ENCODE data around the gene ZNF354B. TPM values are rescaled to one million over a fixed set of nuclear protein-coding genes. Genes with fewer than 3 reads are reported as not detected.
"Not testable (repeated sequence)": the region's sequence is repeated elsewhere in the genome, so short reads cannot be mapped to it uniquely, and the experiment has no call there.

ZNF354B gene
- total RNA-seq, 1 experiment from 2014 or later, result 10.7 TPM

DNA sequence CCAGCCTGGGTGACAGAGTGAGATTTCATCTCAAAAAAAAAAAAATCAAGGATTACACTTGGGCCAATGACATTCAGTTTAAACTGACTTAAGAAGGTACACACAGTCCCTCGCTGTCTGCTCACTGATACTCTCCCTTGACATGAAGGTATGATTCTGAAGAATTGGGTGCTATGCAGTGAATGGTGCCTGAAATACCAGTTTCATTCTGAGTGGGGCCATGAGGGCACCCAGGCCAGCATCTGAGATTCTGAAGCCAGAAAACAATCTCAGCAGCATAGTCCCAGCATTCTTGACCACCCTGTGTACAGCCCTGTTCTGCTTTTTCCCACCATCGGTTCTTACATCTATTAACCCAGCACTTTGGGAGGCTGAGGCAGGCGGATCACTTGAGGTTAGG, 7.8 kb upstream of the ZNF354B start:
- no peaks in the 10 kb centered on the region for H3K36me3 ChIP-seq
- no peaks in the 10 kb centered on the region for H3K4me1 ChIP-seq (replicated peaks)
- H3K9me3 ChIP-seq (replicated peaks), result peaks cover 22% of the 10 kb centered on the region

DNA sequence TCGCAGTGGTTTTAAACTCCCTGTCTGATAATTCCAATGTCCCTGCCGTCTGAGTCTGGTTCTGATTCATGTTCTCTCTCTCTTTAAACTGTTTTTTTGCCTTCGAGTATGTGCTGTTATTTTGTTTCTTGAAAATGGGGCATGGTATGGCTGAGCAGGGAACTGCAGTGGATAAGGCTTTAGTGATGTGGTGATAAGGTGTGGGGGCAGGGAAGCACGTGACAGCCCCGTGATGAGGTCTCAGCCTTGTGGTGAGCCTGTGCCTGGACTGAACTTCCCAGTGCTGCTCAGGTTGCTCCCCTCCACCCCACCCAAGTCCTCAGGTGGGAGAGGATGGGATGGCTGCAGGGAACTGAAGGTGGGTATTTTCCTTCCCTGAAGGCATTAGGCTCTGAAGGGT, 5.5 kb upstream of the ZNF354B start:
- Histone ChIP-seq H3K36me3 (no peaks in the 10 kb centered on the region), H3K27me3 (replicated peaks) (no peaks in the 10 kb centered on the region), H3K27ac (no peak overlapping the region), H3K4me1 (replicated peaks) (no peaks in the 10 kb centered on the region), H3K4me3 (no peak overlapping the region), H3K9me3 (replicated peaks) (peaks cover 14% of the 10 kb centered on the region)
- peak in 1 of 2 experiments; percentile 39 for DNase-seq (ENCODE audit: low read depth in 1 of 2, low spot score in 2 of 2)

More for the DNA sequence above, 7.8 kb upstream of the ZNF354B start:
- no peak overlapping the region for H3K27ac ChIP-seq
- DNase-seq (ENCODE audit: low read depth in 1 of 2, low spot score in 2 of 2), result peak in 1 of 2 experiments; percentile 6
- no peaks in the 10 kb centered on the region for H3K27me3 ChIP-seq (replicated peaks)
- H3K4me3 ChIP-seq, result no peak overlapping the region

DNA sequence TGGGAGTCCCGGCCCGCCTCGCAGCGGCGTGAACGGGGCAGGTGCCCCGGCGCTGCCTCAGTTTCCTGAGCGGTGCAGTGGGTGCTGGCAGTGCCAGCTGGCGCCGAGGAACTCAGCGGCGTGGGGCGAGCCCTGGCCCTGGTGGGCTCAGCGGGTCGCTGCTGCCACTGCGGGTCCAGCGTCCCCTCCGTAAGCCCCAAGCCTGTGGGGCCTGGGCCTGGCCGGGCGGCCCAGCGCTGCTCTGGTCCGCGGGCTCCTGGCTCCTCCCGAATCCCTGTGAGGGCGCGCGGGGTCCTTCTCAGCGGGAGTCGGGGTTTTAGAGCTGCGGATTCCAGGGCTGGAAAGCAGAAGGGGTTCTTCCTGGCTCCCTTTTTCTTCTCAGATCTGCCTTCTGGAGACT, 862 bp downstream of the ZNF354B start:
- DNase-seq (ENCODE audit: low read depth in 1 of 2, low spot score in 2 of 2); H3K27me3 ChIP-seq (replicated peaks); H3K4me1 ChIP-seq (replicated peaks); H3K9me3 ChIP-seq (replicated peaks): not testable (repeated sequence)
- Histone ChIP-seq H3K4me3 (peak overlapping the region; percentile 81), H3K36me3 (peaks cover 49% of the 10 kb centered on the region), H3K27ac (peak overlapping the region; percentile 38; the same call in 1 of the 2 replicates)

GRCh38 chr5:178861627-178862026, 1.9 kb downstream of the ZNF354B start:
- H3K4me1 ChIP-seq (replicated peaks), result no peaks in the 10 kb centered on the region

GRCh38 chr5:178866946-178867345, 7.2 kb downstream of the ZNF354B start:
- H3K36me3 ChIP-seq, result peaks cover 85% of the 10 kb centered on the region
- no peak for DNase-seq (ENCODE audit: low read depth in 1 of 2, low spot score in 2 of 2)

More at GRCh38 chr5:178861627-178862026, 1.9 kb downstream of the ZNF354B start:
- Histone ChIP-seq H3K36me3 (peaks cover 60% of the 10 kb centered on the region), H3K27me3 (replicated peaks) (no peaks in the 10 kb centered on the region), H3K4me3 (no peak overlapping the region), H3K9me3 (replicated peaks) (peaks cover 7% of the 10 kb centered on the region), H3K27ac (no peak overlapping the region)
- no peak for DNase-seq (ENCODE audit: low read depth in 1 of 2, low spot score in 2 of 2)

GRCh38 chr5:178869577-178869976, 9.8 kb downstream of the ZNF354B start:
- Histone ChIP-seq H3K4me1 (replicated peaks) (no peaks in the 10 kb centered on the region), H3K36me3 (peaks cover 84% of the 10 kb centered on the region), H3K27me3 (replicated peaks) (no peaks in the 10 kb centered on the region), H3K4me3 (no peak overlapping the region), H3K9me3 (replicated peaks) (peaks cover 19% of the 10 kb centered on the region), H3K27ac (no peak overlapping the region)
- DNase-seq (ENCODE audit: low read depth in 1 of 2, low spot score in 2 of 2), result no peak

More at GRCh38 chr5:178866946-178867345, 7.2 kb downstream of the ZNF354B start:
- Histone ChIP-seq H3K27me3 (replicated peaks) (no peaks in the 10 kb centered on the region), H3K9me3 (replicated peaks) (peaks cover 8% of the 10 kb centered on the region), H3K4me1 (replicated peaks) (no peaks in the 10 kb centered on the region), H3K27ac (no peak overlapping the region), H3K4me3 (no peak overlapping the region)

DNA sequence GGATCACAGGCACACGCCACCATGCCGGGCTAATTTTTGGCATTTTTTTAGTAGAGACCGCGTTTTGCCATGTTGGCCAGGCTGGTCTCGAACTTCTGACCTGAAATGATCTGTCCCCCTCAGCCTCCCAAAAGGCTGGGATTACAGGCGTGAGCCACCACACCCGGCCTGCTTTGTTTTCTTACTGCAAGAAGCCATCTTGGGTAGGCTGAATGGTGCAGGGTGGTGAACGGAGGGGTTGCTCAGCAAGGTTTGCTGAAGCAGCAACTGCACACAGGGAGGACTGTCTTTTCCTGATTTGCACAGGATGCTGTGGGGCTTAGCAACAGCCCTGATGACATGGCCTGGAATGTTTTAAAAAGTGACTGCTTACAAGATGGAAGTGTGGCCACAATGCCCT, 10.7 kb downstream of the ZNF354B start:
- no peaks in the 10 kb centered on the region for H3K4me1 ChIP-seq (replicated peaks)
- DNase-seq (ENCODE audit: low read depth in 1 of 2, low spot score in 2 of 2), result no peak
- H3K36me3 ChIP-seq, result peaks cover 84% of the 10 kb centered on the region
- H3K27ac ChIP-seq, result no peak overlapping the region
- no peaks in the 10 kb centered on the region for H3K27me3 ChIP-seq (replicated peaks)
- peaks cover 26% of the 10 kb centered on the region for H3K9me3 ChIP-seq (replicated peaks)
- no peak overlapping the region for H3K4me3 ChIP-seq

DNA sequence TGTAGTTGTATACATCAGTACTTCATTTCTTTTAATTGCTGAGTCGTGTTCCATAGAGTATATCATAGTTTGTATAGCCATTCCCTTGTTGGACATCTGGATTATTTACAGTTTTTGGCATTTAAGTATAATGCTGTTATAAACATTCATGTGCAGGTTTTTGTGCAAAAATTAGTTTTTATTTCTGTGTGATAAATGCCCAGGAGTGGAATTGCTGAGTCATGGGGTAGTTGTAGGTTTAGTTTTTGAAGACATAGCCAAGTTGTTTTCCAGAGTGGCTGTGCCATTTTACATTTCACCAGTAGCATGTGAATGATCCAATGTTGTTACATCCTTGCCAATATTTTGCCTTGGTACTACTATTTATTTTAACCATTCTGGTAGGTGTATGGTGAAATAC, 12.5 kb downstream of the ZNF354B start:
- Histone ChIP-seq H3K9me3 (replicated peaks) (peaks cover 35% of the 10 kb centered on the region), H3K4me3 (no peak overlapping the region), H3K36me3 (peaks cover 85% of the 10 kb centered on the region), H3K27ac (no peak overlapping the region), H3K27me3 (replicated peaks) (no peaks in the 10 kb centered on the region), H3K4me1 (replicated peaks) (no peaks in the 10 kb centered on the region)
- no peak for DNase-seq (ENCODE audit: low read depth in 1 of 2, low spot score in 2 of 2)

DNA sequence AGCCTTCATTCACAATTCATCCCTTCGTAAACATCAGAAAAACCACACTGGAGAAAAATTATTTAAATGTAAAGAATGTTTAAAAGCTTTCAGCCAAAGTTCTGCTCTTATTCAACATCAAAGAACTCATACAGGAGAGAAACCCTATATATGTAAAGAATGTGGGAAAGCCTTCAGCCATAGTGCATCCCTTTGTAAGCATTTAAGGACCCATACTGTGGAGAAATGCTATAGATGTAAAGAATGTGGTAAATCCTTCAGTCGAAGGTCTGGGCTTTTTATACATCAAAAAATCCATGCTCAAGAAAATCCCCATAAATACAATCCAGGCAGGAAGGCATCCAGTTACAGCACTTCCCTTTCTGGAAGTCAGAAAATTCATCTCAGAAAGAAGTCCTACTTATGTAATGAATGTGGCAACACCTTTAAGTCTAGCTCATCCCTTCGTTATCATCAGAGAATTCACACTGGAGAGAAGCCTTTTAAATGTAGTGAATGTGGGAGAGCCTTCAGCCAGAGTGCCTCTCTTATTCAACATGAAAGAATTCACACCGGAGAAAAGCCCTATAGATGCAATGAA, 23.5 kb downstream of the ZNF354B start:
- DNase-seq (ENCODE audit: low read depth in 1 of 2, low spot score in 2 of 2); H3K27ac ChIP-seq; H3K4me3 ChIP-seq; H3K4me1 ChIP-seq (replicated peaks); H3K27me3 ChIP-seq (replicated peaks): not testable (repeated sequence)
- Histone ChIP-seq H3K36me3 (peaks cover 92% of the 10 kb centered on the region), H3K9me3 (replicated peaks) (peaks cover 46% of the 10 kb centered on the region)

DNA sequence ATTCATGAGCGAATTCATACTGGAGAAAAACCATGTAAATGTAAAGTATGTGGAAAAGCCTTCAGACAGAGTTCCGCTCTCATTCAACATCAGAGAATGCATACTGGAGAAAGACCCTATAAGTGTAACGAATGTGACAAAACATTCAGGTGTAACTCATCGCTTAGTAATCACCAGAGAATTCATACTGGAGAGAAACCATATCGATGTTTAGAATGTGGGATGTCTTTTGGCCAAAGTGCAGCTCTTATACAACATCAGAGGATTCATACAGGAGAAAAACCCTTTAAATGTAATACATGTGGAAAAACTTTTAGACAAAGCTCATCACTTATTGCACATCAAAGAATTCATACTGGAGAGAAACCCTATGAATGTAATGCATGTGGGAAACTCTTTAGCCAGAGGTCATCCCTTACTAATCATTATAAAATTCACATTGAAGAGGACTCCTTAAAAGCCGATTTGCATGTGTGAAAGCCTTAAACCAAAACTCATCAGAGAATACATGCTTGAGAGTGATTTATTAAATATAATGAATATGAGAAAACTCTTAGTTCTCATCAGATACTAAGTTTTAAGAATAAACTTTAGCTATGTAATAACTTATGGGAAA, 24.2 kb downstream of the ZNF354B start:
- Histone ChIP-seq H3K4me1 (replicated peaks) (no peaks in the 10 kb centered on the region), H3K36me3 (peaks cover 87% of the 10 kb centered on the region), H3K4me3 (no peak overlapping the region)

DNA sequence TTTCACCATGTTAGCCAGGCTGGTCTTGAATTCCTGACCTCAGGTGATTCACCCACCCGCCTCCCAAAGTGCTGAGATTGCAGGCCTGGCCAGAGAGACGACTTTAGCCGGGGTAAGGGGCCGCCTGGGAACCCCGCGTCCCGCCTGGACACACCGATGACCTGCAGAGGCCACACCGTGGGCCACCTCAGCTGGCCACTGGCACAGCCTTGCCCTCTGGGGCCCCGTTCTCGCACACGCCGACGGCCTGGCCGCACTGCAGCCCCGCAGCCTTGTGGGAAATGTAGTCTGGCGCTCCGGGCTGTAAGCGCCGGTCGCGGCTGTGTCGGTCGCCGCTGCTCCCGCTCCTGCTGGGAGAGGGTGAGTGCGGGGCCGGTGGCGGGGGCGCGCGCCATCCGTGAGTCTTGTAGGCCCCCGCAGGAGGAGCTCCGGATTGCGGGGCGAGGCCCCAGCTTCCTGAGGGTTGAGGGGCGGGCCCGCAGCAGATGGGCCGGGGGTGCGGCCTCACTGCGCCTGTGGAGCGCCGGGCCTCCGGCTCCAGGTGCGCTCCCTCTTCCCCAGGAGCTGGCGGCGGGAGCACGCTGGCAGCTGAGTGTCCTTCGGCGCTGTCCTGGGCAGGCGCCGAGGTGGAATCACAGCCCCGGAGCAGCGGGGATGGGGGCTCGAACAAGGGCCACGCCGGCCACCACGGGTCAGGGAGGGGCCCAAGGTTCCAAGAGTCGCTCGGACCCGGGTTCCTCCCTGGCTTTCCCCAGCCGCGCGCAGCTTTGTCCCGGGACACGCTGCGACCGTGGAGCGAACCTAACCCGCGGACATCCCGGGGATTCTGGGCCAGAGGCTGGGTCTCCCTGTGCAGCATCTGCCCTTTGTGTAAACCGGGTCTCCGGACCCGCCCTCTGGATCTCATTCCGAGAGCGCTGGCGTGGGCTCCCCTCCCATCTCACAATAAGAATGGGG, 36.1 kb downstream of the ZNF354B start, which contains the start of gene ZFP2:
TSS of gene ZFP2 (plus strand) at position 299 of the 957 bp plus-strand sequence. CDS start 35,401 bp downstream, outside the sequence.
- Histone ChIP-seq H3K4me1 (replicated peaks) (peaks cover 6% of the 10 kb centered on the region), H3K36me3 (no peaks in the 10 kb centered on the region), H3K9me3 (replicated peaks) (peaks cover 27% of the 10 kb centered on the region), H3K27ac (no peak within 1 kb of the TSS), H3K27me3 (replicated peaks) (0 out of 2 replicates have a peak, but pooled peaks cover 4% of the 10 kb centered on the region), H3K4me3 (peak within 1 kb of the TSS; percentile 42)
- peak in 1 of 2 experiments; percentile 26 for DNase-seq (ENCODE audit: low read depth in 1 of 2, low spot score in 2 of 2)

More for the DNA sequence above, 24.2 kb downstream of the ZNF354B start:
- H3K27me3 ChIP-seq (replicated peaks), result no peaks in the 10 kb centered on the region
- H3K27ac ChIP-seq, result no peak overlapping the region
- H3K9me3 ChIP-seq (replicated peaks), result peaks cover 41% of the 10 kb centered on the region
- DNase-seq (ENCODE audit: low read depth in 1 of 2, low spot score in 2 of 2), result no peak

DNA sequence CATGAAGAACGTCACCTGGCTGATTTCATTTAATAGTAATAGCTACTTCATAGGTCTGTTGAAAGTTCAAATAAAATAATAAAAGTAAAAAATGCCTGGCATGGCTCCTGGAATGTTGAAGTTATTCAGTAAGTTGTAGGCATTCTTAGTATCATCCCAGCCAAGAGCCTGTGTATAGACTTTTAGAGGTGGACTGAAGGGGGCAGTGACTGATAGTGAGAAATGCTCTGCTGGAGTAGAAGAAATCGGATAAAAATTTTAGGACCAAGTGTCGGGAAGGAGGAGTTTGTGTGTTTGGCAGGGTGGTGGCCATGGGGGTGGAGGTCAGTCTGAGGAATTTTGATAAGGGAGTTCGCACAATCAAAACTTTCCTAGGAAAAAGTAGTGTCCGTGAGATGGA, 39.5 kb downstream of the ZNF354B start:
- Histone ChIP-seq H3K27me3 (replicated peaks) (0 out of 2 replicates have a peak, but pooled peaks cover under 1% of the 10 kb centered on the region), H3K27ac (no peak overlapping the region), H3K9me3 (replicated peaks) (peaks cover 34% of the 10 kb centered on the region), H3K4me1 (replicated peaks) (peaks cover 6% of the 10 kb centered on the region), H3K4me3 (no peak overlapping the region), H3K36me3 (no peaks in the 10 kb centered on the region)
- DNase-seq (ENCODE audit: low read depth in 1 of 2, low spot score in 2 of 2), result no peak

DNA sequence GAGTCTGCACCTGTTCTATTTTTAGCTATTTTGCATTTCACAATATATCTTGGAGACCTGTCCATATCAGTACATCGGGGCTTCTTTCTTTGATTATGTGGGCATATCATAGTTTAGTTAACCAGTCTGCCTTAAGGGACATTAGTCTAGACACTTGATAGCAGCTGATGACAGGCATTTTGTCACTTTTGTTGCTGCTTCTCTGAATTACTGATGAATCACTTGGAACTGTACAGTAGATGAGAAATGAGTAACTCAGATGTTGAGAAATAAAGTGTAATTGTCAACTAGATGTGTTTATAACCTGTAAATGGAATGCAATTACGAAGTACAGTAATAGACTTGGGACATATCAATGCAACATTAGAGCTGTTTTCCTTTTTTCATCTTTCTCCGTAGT, 43.1 kb downstream of the ZNF354B start:
- Histone ChIP-seq H3K4me1 (replicated peaks) (no peaks in the 10 kb centered on the region), H3K27me3 (replicated peaks) (no peaks in the 10 kb centered on the region), H3K27ac (no peak overlapping the region), H3K4me3 (no peak overlapping the region), H3K36me3 (no peaks in the 10 kb centered on the region), H3K9me3 (replicated peaks) (peaks cover 34% of the 10 kb centered on the region)
- no peak for DNase-seq (ENCODE audit: low read depth in 1 of 2, low spot score in 2 of 2)

Data from SJSA1 (cell line).